HFFc6 (cell line): ENCODE measurements around the gene NUP88. TPM values are rescaled to one million over a fixed set of nuclear protein-coding genes. Genes with fewer than 3 reads are reported as not detected.

Experiments used
- DNase-seq: peaks from one replicate; pipeline ENCODE4 v3.0.0-alpha.2; 2018
- H3K27ac Mint-ChIP-seq: 2 replicates; pipeline ENCODE4 v1.8.0; 2020; ENCODE audit warnings: mild to moderate bottlenecking, mixed read lengths
- H3K27me3 Mint-ChIP-seq: 2 replicates; pipeline ENCODE4 v1.8.0; 2021; ENCODE audit warnings: mild to moderate bottlenecking, moderate library complexity, mixed read lengths; ENCODE audit not compliant: insufficient read depth
- H3K36me3 Mint-ChIP-seq: 2 replicates; pipeline ENCODE4 v1.8.0; 2021; ENCODE audit warnings: low read depth, mixed read lengths
- H3K4me1 Mint-ChIP-seq: 2 replicates; pipeline ENCODE4 v1.8.0; 2020; ENCODE audit warnings: low read depth, mixed read lengths
- H3K4me3 Mint-ChIP-seq: 2 replicates; pipeline ENCODE4 v1.8.0; 2020; ENCODE audit warnings: mild to moderate bottlenecking, moderate library complexity, mixed read lengths
- H3K9me3 Mint-ChIP-seq: 2 replicates; pipeline ENCODE4 v1.8.0; 2020; ENCODE audit warnings: mild to moderate bottlenecking, mixed read lengths
- CTCF ChIP-seq: fragments of 200-600 bp; sonication (generic); IDR thresholded peaks from 2 replicates; pipeline ENCODE4 v1.5.0; 2021; ENCODE audit warnings: antibody characterized with exemption, mild to moderate bottlenecking
- total RNA-seq, 6 experiments: library from RNA; stranded (reverse); fragmentation: NEBNext Ultra II Directional; extraction: Animal tissue kit (Norgen Biotek cat#: 25700); gene quantifications; 2 replicates in 1 of 6; 3 replicates in 5 of 6; pipeline ENCODE4 v1.2.3, GENCODE V29; 2021

The NUP88 gene
- total RNA-seq, 6 experiments from 2014 or later: 49.3 to 68.7 (median 64.2) TPM

- no peak overlapping the region for H3K4me3 Mint-ChIP-seq
- no peaks in the 10 kb centered on the region; the same call in 1 of the 2 replicates for H3K27me3 Mint-ChIP-seq
- peaks cover 11% of the 10 kb centered on the region for H3K4me1 Mint-ChIP-seq
- peaks cover 36% of the 10 kb centered on the region for H3K36me3 Mint-ChIP-seq
- no peak for TF ChIP-seq CTCF
- no peak overlapping the region for H3K27ac Mint-ChIP-seq
- no peaks in the 10 kb centered on the region for H3K9me3 Mint-ChIP-seq
- DNase-seq: no peak
These were observed 11.3 kb downstream of the NUP88 start for GRCh38 chr17:5408186-5408585.

GRCh38 chr17:5405400-5405799, 14.1 kb downstream of the NUP88 start:
- Mint-ChIP-seq H3K4me3 (no peak overlapping the region), H3K4me1 (no peaks in the 10 kb centered on the region), H3K27ac (no peak overlapping the region), H3K27me3 (no peaks in the 10 kb centered on the region; the same call in 1 of the 2 replicates), H3K9me3 (no peaks in the 10 kb centered on the region), H3K36me3 (peaks cover 14% of the 10 kb centered on the region)
- no peak for DNase-seq
- no peak for TF ChIP-seq CTCF

GRCh38 chr17:5399767-5400166, 19.7 kb downstream of the NUP88 start:
- H3K4me3 Mint-ChIP-seq: no peak overlapping the region
- DNase-seq: no peak

GRCh38 chr17:5396612-5397011, 22.9 kb downstream of the NUP88 start:
- no peak overlapping the region for H3K27ac Mint-ChIP-seq
- H3K4me3 Mint-ChIP-seq: no peak overlapping the region
- DNase-seq: no peak
- peaks cover 38% of the 10 kb centered on the region for H3K36me3 Mint-ChIP-seq
- no peak for TF ChIP-seq CTCF
- H3K9me3 Mint-ChIP-seq: no peaks in the 10 kb centered on the region
- H3K4me1 Mint-ChIP-seq: no peaks in the 10 kb centered on the region
- H3K27me3 Mint-ChIP-seq: peaks cover 4% of the 10 kb centered on the region; the same call in 1 of the 2 replicates

More at GRCh38 chr17:5399767-5400166, 19.7 kb downstream of the NUP88 start:
- Mint-ChIP-seq H3K4me1 (no peaks in the 10 kb centered on the region), H3K9me3 (no peaks in the 10 kb centered on the region), H3K27ac (no peak overlapping the region), H3K27me3 (no peaks in the 10 kb centered on the region), H3K36me3 (peaks cover 27% of the 10 kb centered on the region)
- no peak for TF ChIP-seq CTCF

- no peaks in the 10 kb centered on the region for H3K4me1 Mint-ChIP-seq
- H3K9me3 Mint-ChIP-seq: no peaks in the 10 kb centered on the region
- no peak for DNase-seq
- no peak for TF ChIP-seq CTCF
- H3K4me3 Mint-ChIP-seq: no peak overlapping the region
- H3K27me3 Mint-ChIP-seq: peaks cover 4% of the 10 kb centered on the region; the same call in 1 of the 2 replicates
- no peak overlapping the region for H3K27ac Mint-ChIP-seq
- peaks cover 33% of the 10 kb centered on the region for H3K36me3 Mint-ChIP-seq
These were observed 27.8 kb downstream of the NUP88 start for GRCh38 chr17:5391678-5392077.

GRCh38 chr17:5381542-5381941, 37.9 kb downstream of the NUP88 start:
- no peak overlapping the region for H3K4me3 Mint-ChIP-seq
- no peaks in the 10 kb centered on the region for H3K9me3 Mint-ChIP-seq
- H3K27ac Mint-ChIP-seq: no peak overlapping the region
- no peak for DNase-seq
- H3K4me1 Mint-ChIP-seq: peaks cover 6% of the 10 kb centered on the region
- H3K36me3 Mint-ChIP-seq: peaks cover 39% of the 10 kb centered on the region
- H3K27me3 Mint-ChIP-seq: peaks cover 7% of the 10 kb centered on the region
- TF ChIP-seq CTCF: no peak
